Muscle of arm (tissue), 12 donors: ENCODE data around the gene NR1H3. TPM values are rescaled to one million over a fixed set of nuclear protein-coding genes. Genes with fewer than 3 reads are reported as not detected.

Experiments
- DNase-seq: peaks from one replicate; pipeline ENCODE4 v3.0.0-alpha.2; 2013
- polyA plus RNA-seq, 12 donors: library from polyadenylated mRNA; unstranded; fragments of 120-200 nt; gene quantifications; one replicate each; pipeline ENCODE4 v1.2.1, GENCODE V29; 2013; ENCODE audit not compliant: insufficient read length in 12 of 12

The NR1H3 gene
- polyA plus RNA-seq, 12 donors = 10.3 to 42.1 (median 16.1) TPM; not detected in 1

GRCh38 chr11:47242596-47243192, 15.1 kb upstream of the NR1H3 start:
- no peak for DNase-seq

- no peak for DNase-seq
Measured at GRCh38 chr11:47243454-47243853, 14.3 kb upstream of the NR1H3 start.

GRCh38 chr11:47244448-47245350, 13.1 kb upstream of the NR1H3 start:
- DNase-seq = no peak

GRCh38 chr11:47245611-47246357, 12.0 kb upstream of the NR1H3 start:
- DNase-seq = no peak

- DNase-seq = no peak
Measured at GRCh38 chr11:47247502-47247901, 10.3 kb upstream of the NR1H3 start.

- no peak for DNase-seq
Measured at GRCh38 chr11:47248304-47248663, 9.5 kb upstream of the NR1H3 start.

GRCh38 chr11:47248664-47249377, 9.0 kb upstream of the NR1H3 start, which contains the start of gene ACP2:
ACP2 (minus strand) TSS chr11:47248814; CDS start chr11:47248789, 25 bp downstream.
- DNase-seq = peak; percentile 92

- no peak for DNase-seq
Measured at GRCh38 chr11:47249378-47249715, 8.4 kb upstream of the NR1H3 start.

- no peak for DNase-seq
Measured at GRCh38 chr11:47251751-47252150, 6.0 kb upstream of the NR1H3 start.

GRCh38 chr11:47253660-47254059, 4.1 kb upstream of the NR1H3 start:
- no peak for DNase-seq

GRCh38 chr11:47254386-47254785, 3.4 kb upstream of the NR1H3 start:
- no peak for DNase-seq

- DNase-seq = no peak
Measured at GRCh38 chr11:47256374-47256773, 1.4 kb upstream of the NR1H3 start.

GRCh38 chr11:47257177-47257516, 649 bp upstream of the NR1H3 start:
- no peak for DNase-seq

GRCh38 chr11:47258317-47258902, 614 bp downstream of the NR1H3 start:
- DNase-seq = no peak

GRCh38 chr11:47259232-47259977, 1.6 kb downstream of the NR1H3 start:
- no peak for DNase-seq

- no peak for DNase-seq
Measured at GRCh38 chr11:47260366-47260765, 2.6 kb downstream of the NR1H3 start.

- DNase-seq = no peak
Measured at GRCh38 chr11:47261291-47261800, 3.5 kb downstream of the NR1H3 start.

- no peak for DNase-seq
Measured at GRCh38 chr11:47264119-47264518, 6.3 kb downstream of the NR1H3 start.

GRCh38 chr11:47264521-47264920, 6.7 kb downstream of the NR1H3 start:
- no peak for DNase-seq

- no peak for DNase-seq
Measured at GRCh38 chr11:47267876-47268275, 10.1 kb downstream of the NR1H3 start.
